Measurements from ENCODE around the gene JARID2. TPM values are rescaled to one million over a fixed set of nuclear protein-coding genes. Genes with fewer than 3 reads are reported as not detected.

Gene JARID2
- total and polyA plus RNA-seq, 10 of the 15 experiments (the other 5 are each of a cell fraction or from before 2014, with no cell fraction given) = 4.2 to 21.6 (median 11.7) TPM

GRCh38 chr6:15520626-15521203 is 274.8 kb downstream of the JARID2 start:
- Histone ChIP-seq H3K79me2 (ENCODE audit: control insufficient read depth, insufficient read depth, low read length) (no peaks in the 10 kb centered on the region), H3K4me2 (ENCODE audit: control insufficient read depth, insufficient read depth) (no peak overlapping the region), H3K4me3 (no peak overlapping the region), H4K20me1 (ENCODE audit: control insufficient read depth, insufficient read depth) (no peaks in the 10 kb centered on the region), H3K4me1 (ENCODE audit: control insufficient read depth, insufficient read depth, low read length) (no peaks in the 10 kb centered on the region), H3K9me3 (replicated peaks; ENCODE audit: control insufficient read depth, insufficient read depth, low read length) (no peaks in the 10 kb centered on the region), H3K27ac (ENCODE audit: control insufficient read depth, insufficient read depth) (no peak overlapping the region), H3K27me3 (replicated peaks in 1 of 2; ENCODE audit: control insufficient read depth in 2 of 2, insufficient read depth in 2 of 2, low read length in 1 of 2) (no peaks in the 10 kb centered on the region), H3K36me3 (ENCODE audit: control insufficient read depth in 2 of 2, insufficient read depth in 2 of 2, low read length in 1 of 2) (peaks cover 21 to 31% of the 10 kb centered on the region in 2 experiments), H2AFZ (ENCODE audit: control insufficient read depth, low read depth, low read length) (no peak overlapping the region), H3K9ac (ENCODE audit: control insufficient read depth, insufficient read depth, low read length) (no peak overlapping the region)
- TF ChIP-seq ZNF207 (IDR thresholded peaks at IDR 0.05; ENCODE audit: borderline replicate concordance) (no peak), MLLT1 (IDR thresholded peaks at IDR 0.05) (0 out of 2 replicates have a peak, but pooled peaks have one; percentile 30)
- FAIRE-seq (no peak), ATAC-seq (no peak), DNase-seq (ENCODE audit: low read depth, low spot score) (no peak)
- POLR2A ChIA-PET = no interaction called here
- in situ Hi-C loops (cut with MboI) (no loop called here), intact Hi-C loops (cut with micrococcal nuclease; ENCODE audit: unreplicated experiment) (no loop called here)
- TSS peak; percentile 25 for BruUV-seq (replicated peaks)
- RAD21 ChIA-PET (ENCODE audit: unreplicated experiment) = interaction anchor here (0.9 to 2.1 kb wide), 2 partner anchors 100 to 684 kb away, joined by 4 to 9 read pairs; no protein-coding TSS in a partner anchor
- SMC1A ChIA-PET (ENCODE audit: uncharacterized antibody, unreplicated experiment) = interaction anchor here (0.6 to 2.1 kb wide), 2 partner anchors 102 to 806 kb away, joined by 3 to 8 read pairs; no protein-coding TSS in a partner anchor
- WGBS (ENCODE audit: insufficient coverage, insufficient replicate concordance, low lambda C conversion rate, missing lambda C conversion rate) = 95% methylated on average over 20 of the region's 20 CpGs
- CTCF ChIA-PET = interaction anchor here (6.0 kb wide), 1 partner anchor 103 kb away, joined by 50 read pairs; no protein-coding TSS in a partner anchor

GRCh38 chr6:15521582-15521981 is 275.7 kb downstream of the JARID2 start:
- Histone ChIP-seq H3K9ac (ENCODE audit: control insufficient read depth, insufficient read depth, low read length) (no peak overlapping the region), H3K27ac (ENCODE audit: control insufficient read depth, insufficient read depth) (no peak overlapping the region), H3K27me3 (replicated peaks in 1 of 2; ENCODE audit: control insufficient read depth in 2 of 2, insufficient read depth in 2 of 2, low read length in 1 of 2) (no peaks in the 10 kb centered on the region), H3K79me2 (ENCODE audit: control insufficient read depth, insufficient read depth, low read length) (no peaks in the 10 kb centered on the region), H3K36me3 (ENCODE audit: control insufficient read depth in 2 of 2, insufficient read depth in 2 of 2, low read length in 1 of 2) (peaks cover 18 to 27% of the 10 kb centered on the region in 2 experiments), H3K9me3 (replicated peaks; ENCODE audit: control insufficient read depth, insufficient read depth, low read length) (no peaks in the 10 kb centered on the region), H3K4me1 (ENCODE audit: control insufficient read depth, insufficient read depth, low read length) (no peaks in the 10 kb centered on the region), H4K20me1 (ENCODE audit: control insufficient read depth, insufficient read depth) (no peaks in the 10 kb centered on the region), H3K4me3 (no peak overlapping the region), H2AFZ (ENCODE audit: control insufficient read depth, low read depth, low read length) (no peak overlapping the region), H3K4me2 (ENCODE audit: control insufficient read depth, insufficient read depth) (no peak overlapping the region)
- no peak for ATAC-seq
- DNase-seq (ENCODE audit: low read depth, low spot score) = no peak
- CTCF ChIA-PET = interaction anchor here (0.7 to 6.0 kb wide), 3 partner anchors 29 to 684 kb away, joined by 3 to 50 read pairs (median 5); no protein-coding TSS in a partner anchor
- SMC1A ChIA-PET (ENCODE audit: uncharacterized antibody, unreplicated experiment) = interaction anchor here (1.0 to 2.1 kb wide), 7 partner anchors 13 to 661 kb away, joined by 3 to 8 read pairs (median 4); no protein-coding TSS in a partner anchor
- POLR2A ChIA-PET = no interaction called here
- 95% methylated on average over 6 of the region's 6 CpGs for WGBS (ENCODE audit: insufficient coverage, insufficient replicate concordance, low lambda C conversion rate, missing lambda C conversion rate)
- in situ Hi-C loops (cut with MboI) = no loop called here
- no peak for FAIRE-seq
- intact Hi-C loops (cut with micrococcal nuclease; ENCODE audit: unreplicated experiment) = no loop called here
- RAD21 ChIA-PET (ENCODE audit: unreplicated experiment) = interaction anchor here (0.9 to 2.3 kb wide), 3 partner anchors 99 to 684 kb away, joined by 4 to 11 read pairs (median 9); no protein-coding TSS in a partner anchor
- no TSS peak for BruUV-seq (replicated peaks)
- no peak for TF ChIP-seq USF1 (IDR thresholded peaks at IDR 0.05; ENCODE audit: borderline replicate concordance, extremely low read length, insufficient read depth, low read depth, low read length)
- no peak for TF ChIP-seq PAX8 (IDR thresholded peaks at IDR 0.05)
- no peak for TF ChIP-seq ELK1 (IDR thresholded peaks at IDR 0.05; ENCODE audit: low read depth, low read length)
- no peak for TF ChIP-seq IRF4 (IDR thresholded peaks at IDR 0.05; ENCODE audit: low read depth, low read length)
- TF ChIP-seq NFYB (IDR thresholded peaks at IDR 0.05; ENCODE audit: insufficient read depth, low read depth, low read length) = no peak
- TF ChIP-seq TCF12 (IDR thresholded peaks at IDR 0.05; ENCODE audit: low read depth, low read length) = no peak
- TF ChIP-seq MYC (IDR thresholded peaks at IDR 0.05; ENCODE audit: insufficient read depth, insufficient read length, insufficient replicate concordance, low read length, severe bottlenecking) = no peak
- TF ChIP-seq NRF1 (conservative IDR thresholded peaks at IDR 0.05; ENCODE audit: low read depth, low read length) = no peak
- TF ChIP-seq FOXM1 (IDR thresholded peaks at IDR 0.05; ENCODE audit: low read depth, low read length) = no peak
